Endothelial cell of umbilical vein (primary cell): ENCODE measurements around the gene OR6K2.

Experiments
- CTCF ChIP-seq, 2 donors: IDR thresholded peaks; 1 replicate in 1 of 2; 2 replicates in 1 of 2; pipeline ENCODE4 v1.5.1; 2011; ENCODE audit warnings: low read length in 2 of 2, mild to moderate bottlenecking in 2 of 2, moderate library complexity in 2 of 2, control low read depth in 1 of 2, inconsistent platforms in 1 of 2, low read depth in 1 of 2; ENCODE audit not compliant: insufficient read depth in 1 of 2; ENCODE audit errors: extremely low read depth in 1 of 2
- JUN ChIP-seq: IDR thresholded peaks from 2 replicates; pipeline ENCODE4 v1.6.1; 2011; ENCODE audit warnings: borderline replicate concordance, low read depth; ENCODE audit not compliant: insufficient read length, insufficient read depth
- MAX ChIP-seq: IDR thresholded peaks from 2 replicates; pipeline ENCODE4 v1.6.1; 2011; ENCODE audit not compliant: insufficient read depth, insufficient read length
- POLR2A ChIP-seq: IDR thresholded peaks from 2 replicates; pipeline ENCODE4 v1.6.1; 2012; ENCODE audit warnings: low read depth, mild to moderate bottlenecking, control low read depth, low read length

GRCh38 chr1:158724442-158724841 lies 24.0 kb upstream of the OR6K2 start:
- TF ChIP-seq JUN (no peak), CTCF (IDR thresholded peaks at IDR 0.05; ENCODE audit: extremely low read depth in 1 of 2, insufficient read depth in 1 of 2, low read depth in 1 of 2, low read length in 2 of 2) (no peak), POLR2A (no peak), MAX (no peak)
